HL-60 (cell line): ENCODE results near the gene PLXNA2.

Experiments used
- DNase-seq, 2 experiments: peaks; one replicate each; pipeline ENCODE4 v3.0.0-alpha.2; 2010 to 2020; ENCODE audit warnings: low read depth in 1 of 2, low spot score in 1 of 2
- H3K27ac ChIP-seq: fragments of 250-450 bp; sonication (Bioruptor Pico); replicated peaks from 2 replicates; pipeline ENCODE4 v1.5.1; 2020; ENCODE audit warnings: mild to moderate bottlenecking, moderate library complexity
- H3K27me3 ChIP-seq: fragments of 250-450 bp; sonication (Bioruptor Pico); 2 replicates; pipeline ENCODE4 v1.5.1; 2021; ENCODE audit warnings: mild to moderate bottlenecking, moderate library complexity; ENCODE audit not compliant: insufficient read depth, poor library complexity, severe bottlenecking
- H3K4me3 ChIP-seq: replicated peaks from 2 replicates; pipeline ENCODE4 v1.5.1; 2011; ENCODE audit warnings: mild to moderate bottlenecking, control low read depth, low read length; ENCODE audit not compliant: insufficient read depth
- GABPA ChIP-seq: IDR thresholded peaks from 2 replicates; pipeline ENCODE4 v1.6.1; 2012; ENCODE audit warnings: low read depth
- POLR2AphosphoS5 ChIP-seq: IDR thresholded peaks from 2 replicates; pipeline ENCODE4 v1.6.1; 2012; ENCODE audit warnings: low read depth
- SPI1 ChIP-seq: IDR thresholded peaks from 2 replicates; pipeline ENCODE4 v1.6.1; 2012; ENCODE audit warnings: low read depth, mild to moderate bottlenecking, borderline replicate concordance
- TF ChIP-seq, protein P1 (sequence below): IDR thresholded peaks from one replicate; pipeline ENCODE4 v1.5.1; 2011; ENCODE audit warnings: low read length, control low read depth, inconsistent platforms; ENCODE audit not compliant: insufficient read depth
- TF ChIP-seq, protein P2 (sequence below): IDR thresholded peaks from 2 replicates; pipeline ENCODE4 v1.6.1; 2012; ENCODE audit warnings: low read depth; ENCODE audit not compliant: insufficient replicate concordance

Gene PLXNA2

DNA sequence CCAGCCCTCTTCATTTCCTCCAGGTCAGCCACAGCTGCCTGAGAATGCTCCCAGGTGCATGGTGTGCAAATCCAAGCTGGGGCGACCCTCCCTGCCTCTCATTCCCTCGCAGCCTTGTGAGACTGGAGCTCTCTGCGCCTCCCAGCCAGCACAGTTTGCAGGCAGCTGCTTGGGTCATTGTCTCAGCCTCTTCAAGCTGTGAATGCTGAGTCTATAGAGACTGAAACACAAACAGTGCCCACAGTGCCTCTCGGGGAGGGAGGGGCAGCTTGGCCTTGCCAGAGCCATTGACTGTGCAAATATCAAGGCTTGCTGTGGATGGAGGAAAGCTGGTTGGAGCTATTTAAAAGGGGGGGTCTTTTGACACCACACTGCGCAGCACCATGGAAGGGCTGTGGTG is 10.6 kb downstream of the PLXNA2 start:
- DNase-seq = no peak
- TF ChIP-seq, protein P1, sequence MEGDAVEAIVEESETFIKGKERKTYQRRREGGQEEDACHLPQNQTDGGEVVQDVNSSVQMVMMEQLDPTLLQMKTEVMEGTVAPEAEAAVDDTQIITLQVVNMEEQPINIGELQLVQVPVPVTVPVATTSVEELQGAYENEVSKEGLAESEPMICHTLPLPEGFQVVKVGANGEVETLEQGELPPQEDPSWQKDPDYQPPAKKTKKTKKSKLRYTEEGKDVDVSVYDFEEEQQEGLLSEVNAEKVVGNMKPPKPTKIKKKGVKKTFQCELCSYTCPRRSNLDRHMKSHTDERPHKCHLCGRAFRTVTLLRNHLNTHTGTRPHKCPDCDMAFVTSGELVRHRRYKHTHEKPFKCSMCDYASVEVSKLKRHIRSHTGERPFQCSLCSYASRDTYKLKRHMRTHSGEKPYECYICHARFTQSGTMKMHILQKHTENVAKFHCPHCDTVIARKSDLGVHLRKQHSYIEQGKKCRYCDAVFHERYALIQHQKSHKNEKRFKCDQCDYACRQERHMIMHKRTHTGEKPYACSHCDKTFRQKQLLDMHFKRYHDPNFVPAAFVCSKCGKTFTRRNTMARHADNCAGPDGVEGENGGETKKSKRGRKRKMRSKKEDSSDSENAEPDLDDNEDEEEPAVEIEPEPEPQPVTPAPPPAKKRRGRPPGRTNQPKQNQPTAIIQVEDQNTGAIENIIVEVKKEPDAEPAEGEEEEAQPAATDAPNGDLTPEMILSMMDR = no peak
- no peak for TF ChIP-seq GABPA
- no peak for TF ChIP-seq SPI1
- TF ChIP-seq, protein P2, sequence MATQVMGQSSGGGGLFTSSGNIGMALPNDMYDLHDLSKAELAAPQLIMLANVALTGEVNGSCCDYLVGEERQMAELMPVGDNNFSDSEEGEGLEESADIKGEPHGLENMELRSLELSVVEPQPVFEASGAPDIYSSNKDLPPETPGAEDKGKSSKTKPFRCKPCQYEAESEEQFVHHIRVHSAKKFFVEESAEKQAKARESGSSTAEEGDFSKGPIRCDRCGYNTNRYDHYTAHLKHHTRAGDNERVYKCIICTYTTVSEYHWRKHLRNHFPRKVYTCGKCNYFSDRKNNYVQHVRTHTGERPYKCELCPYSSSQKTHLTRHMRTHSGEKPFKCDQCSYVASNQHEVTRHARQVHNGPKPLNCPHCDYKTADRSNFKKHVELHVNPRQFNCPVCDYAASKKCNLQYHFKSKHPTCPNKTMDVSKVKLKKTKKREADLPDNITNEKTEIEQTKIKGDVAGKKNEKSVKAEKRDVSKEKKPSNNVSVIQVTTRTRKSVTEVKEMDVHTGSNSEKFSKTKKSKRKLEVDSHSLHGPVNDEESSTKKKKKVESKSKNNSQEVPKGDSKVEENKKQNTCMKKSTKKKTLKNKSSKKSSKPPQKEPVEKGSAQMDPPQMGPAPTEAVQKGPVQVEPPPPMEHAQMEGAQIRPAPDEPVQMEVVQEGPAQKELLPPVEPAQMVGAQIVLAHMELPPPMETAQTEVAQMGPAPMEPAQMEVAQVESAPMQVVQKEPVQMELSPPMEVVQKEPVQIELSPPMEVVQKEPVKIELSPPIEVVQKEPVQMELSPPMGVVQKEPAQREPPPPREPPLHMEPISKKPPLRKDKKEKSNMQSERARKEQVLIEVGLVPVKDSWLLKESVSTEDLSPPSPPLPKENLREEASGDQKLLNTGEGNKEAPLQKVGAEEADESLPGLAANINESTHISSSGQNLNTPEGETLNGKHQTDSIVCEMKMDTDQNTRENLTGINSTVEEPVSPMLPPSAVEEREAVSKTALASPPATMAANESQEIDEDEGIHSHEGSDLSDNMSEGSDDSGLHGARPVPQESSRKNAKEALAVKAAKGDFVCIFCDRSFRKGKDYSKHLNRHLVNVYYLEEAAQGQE = no peak
- TF ChIP-seq POLR2AphosphoS5 = no peak
- Histone ChIP-seq H3K4me3 (no peak overlapping the region), H3K27ac (no peak overlapping the region), H3K27me3 (peaks cover 13% of the 10 kb centered on the region)

DNA sequence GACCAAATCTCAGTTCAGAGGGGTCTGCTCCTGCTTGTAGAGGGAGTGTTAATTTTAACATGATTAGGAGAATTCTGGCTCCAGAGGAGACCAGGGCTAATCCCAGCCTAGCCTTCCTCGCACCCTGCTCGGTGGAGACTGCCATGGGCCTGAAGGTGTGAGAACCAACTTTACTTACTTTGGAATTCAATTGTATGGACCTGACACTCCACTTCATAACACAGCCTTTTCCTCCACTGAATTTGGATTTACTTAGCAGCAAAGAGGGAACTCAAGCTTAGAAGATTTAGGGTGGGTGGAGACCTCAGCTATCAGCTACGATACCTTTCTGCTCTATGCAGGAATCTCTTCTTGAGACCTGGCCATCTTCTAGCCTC is 11.5 kb downstream of the PLXNA2 start:
- H3K27me3 ChIP-seq = peaks cover 13% of the 10 kb centered on the region
- no peak overlapping the region for H3K27ac ChIP-seq
- no peak overlapping the region for H3K4me3 ChIP-seq
- TF ChIP-seq, protein P2 = no peak
- no peak for TF ChIP-seq SPI1
- no peak for TF ChIP-seq GABPA
- TF ChIP-seq POLR2AphosphoS5 = no peak
- no peak for DNase-seq

DNA sequence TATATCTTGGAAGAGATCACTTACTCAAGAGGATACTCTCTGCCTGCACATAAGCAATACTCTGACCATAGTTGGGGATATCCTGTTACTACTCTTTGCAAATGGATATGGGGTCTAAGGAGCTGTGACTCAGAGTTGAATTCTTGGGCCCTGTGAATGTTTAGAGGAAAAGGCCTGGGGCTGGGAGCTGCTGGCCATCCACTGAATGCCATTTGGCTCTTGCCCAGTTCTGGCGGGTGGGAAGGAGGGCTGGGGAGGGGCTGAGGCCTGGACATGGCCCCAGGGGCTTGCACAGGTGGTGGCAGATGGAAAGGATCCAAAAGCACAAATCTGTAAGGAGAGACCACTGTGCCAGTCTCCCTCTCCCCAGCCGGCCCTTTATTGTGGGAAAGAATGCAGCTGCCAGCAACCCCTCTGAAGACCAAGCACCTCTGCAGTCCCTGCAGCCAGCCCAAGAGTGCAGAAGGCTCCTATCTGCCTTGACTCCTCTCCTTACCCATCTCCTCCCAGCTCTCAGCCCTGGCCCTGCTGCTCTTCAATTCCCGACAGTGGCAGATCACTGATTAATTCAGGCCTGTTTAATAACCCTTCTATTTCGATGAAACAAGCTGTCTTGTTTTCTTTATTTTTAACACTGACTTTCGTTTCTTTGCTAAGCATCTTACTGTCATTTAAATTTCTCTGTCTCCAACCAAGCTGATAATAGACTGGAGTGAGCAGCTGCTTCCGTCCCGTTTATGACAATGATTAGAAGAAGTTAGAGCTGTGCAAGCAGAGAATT is 12.1 kb downstream of the PLXNA2 start:
- Histone ChIP-seq H3K27ac (no peak overlapping the region), H3K27me3 (peaks cover 12% of the 10 kb centered on the region), H3K4me3 (no peak overlapping the region)
- DNase-seq = no peak
- TF ChIP-seq, protein P1 = no peak
- TF ChIP-seq GABPA (no peak), SPI1 (no peak), POLR2AphosphoS5 (no peak)
- TF ChIP-seq, protein P2 = no peak
